GM18526 (cell line): Measurements from ENCODE around the gene GPANK1.

Source experiments
- POLR2A ChIP-seq: IDR thresholded peaks from 3 replicates; pipeline ENCODE4 v1.6.1; 2011; ENCODE audit not compliant: insufficient read length; ENCODE audit errors: extremely low read depth

Gene GPANK1

GRCh38 chr6:31622684-31623091, 42.1 kb downstream of the GPANK1 start:
- TF ChIP-seq POLR2A: no peak

GRCh38 chr6:31621991-31622390, 42.8 kb downstream of the GPANK1 start:
- no peak for TF ChIP-seq POLR2A

- no peak for TF ChIP-seq POLR2A
Measured at GRCh38 chr6:31621320-31621939, 43.4 kb downstream of the GPANK1 start.

DNA sequence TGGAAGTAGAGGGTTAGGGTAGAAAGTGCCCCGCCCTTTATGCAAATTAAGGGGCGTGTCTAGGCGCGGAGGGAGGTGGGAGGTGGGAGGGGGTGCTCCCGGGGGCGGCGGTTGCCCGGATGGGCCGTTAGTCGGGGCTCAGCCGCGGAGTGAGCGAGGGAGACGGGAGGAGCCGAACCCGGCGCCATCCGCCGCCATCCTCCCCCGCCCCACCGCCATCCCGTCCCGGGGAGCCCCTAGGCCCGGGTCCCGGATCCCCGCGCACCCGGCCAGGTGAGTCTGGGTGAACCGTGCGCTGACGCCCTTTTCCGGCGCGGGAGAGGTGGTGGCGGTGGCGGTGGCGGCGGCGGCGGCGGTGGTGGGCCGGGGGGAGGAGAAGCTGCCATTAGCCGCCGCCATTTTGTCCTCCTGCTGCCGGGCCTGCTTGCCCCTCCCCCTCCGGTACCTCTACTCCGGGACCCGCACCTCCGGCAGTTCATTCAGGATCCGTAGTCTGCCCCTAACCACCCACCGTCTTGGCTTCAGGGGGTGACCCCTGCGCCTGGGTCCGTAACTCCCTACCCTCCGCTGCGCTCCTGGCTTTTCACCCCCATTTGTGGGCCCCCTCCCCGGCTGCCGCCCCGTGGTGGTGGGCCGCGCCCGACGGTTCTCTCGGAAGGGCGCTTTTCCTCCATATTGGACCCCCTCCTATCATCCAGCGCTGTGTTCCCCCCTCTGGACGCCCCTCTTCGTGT, 44.0 kb downstream of the GPANK1 start, which contains the start of gene PRRC2A:
TSS of gene PRRC2A (plus strand) at position 130 of the 734 bp plus-strand sequence. CDS start 2,075 bp downstream, outside the sequence.
- TF ChIP-seq POLR2A: peak; percentile 49

- peak; percentile 93 for TF ChIP-seq POLR2A
Measured at GRCh38 chr6:31619805-31620585, 44.8 kb downstream of the GPANK1 start.

GRCh38 chr6:31617010-31617409, 47.8 kb downstream of the GPANK1 start:
- no peak for TF ChIP-seq POLR2A

- TF ChIP-seq POLR2A: no peak
Measured at GRCh38 chr6:31615748-31616147, 49.0 kb downstream of the GPANK1 start.

DNA sequence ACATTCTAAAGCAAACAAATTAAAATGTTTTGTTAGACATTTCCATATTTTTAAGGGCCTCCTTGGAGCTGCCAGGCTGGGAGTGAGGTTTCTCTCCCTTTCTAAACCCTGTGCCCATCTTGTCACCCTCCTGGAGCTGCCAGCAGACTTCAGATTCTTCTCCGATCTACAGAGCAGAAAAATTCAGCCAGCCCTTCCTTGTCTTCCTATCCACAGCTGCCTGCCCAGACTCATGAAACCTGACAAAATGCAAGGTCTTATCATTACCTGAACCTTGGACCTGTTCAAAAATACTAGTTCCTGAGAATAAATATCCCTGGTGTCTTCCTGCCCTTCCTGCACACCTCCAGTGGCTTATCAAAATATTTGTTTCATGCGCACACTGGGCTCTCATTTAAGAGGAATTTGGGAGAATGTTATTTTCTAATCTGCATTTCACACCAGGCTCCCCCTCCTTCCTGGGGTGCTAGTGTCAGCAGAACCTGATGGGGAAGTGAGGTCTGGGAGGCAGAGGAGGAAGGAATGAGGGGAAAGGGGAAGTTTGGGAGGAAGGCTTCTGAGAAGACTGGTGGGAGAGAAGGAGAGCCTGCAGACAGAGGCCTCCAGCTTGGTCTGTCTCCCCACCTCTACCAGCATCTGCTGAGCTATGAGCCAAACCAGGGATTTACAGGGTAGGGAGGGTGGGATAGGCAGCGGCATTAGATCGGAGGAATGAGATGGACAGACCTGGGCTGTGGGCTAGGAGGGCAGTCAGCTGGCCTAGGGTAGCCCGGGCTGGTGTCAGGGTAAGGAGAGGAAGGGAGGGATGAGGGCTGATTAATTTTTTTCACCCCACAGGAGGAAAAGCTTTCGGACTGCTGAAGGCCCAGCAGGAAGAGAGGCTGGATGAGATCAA, 49.9 kb downstream of the GPANK1 start, which contains the start of gene AIF1:
TSS of gene AIF1 (plus strand) at position 551 of the 895 bp plus-strand sequence. CDS start at position 647, 96 bp downstream.
- no peak for TF ChIP-seq POLR2A

GRCh38 chr6:31614075-31614619, 50.6 kb downstream of the GPANK1 start:
- TF ChIP-seq POLR2A: no peak
